IMR-90 (cell line): Measurements from ENCODE around the gene KDM6A. TPM values are rescaled to one million over a fixed set of nuclear protein-coding genes. Genes with fewer than 3 reads are reported as not detected.

ENCODE experiments used
- ATAC-seq: fragments of 200-7000 bp; cut with Tn5 transposase; 2 replicates; pipeline ENCODE4 v1.9.1; 2020; ENCODE audit warnings: low read depth, mild to moderate bottlenecking, moderate library complexity
- BruUV-seq: library from RNA; stranded (reverse); fragments of 400-500 nt; replicated peaks from 2 replicates; lab custom pipeline; 2021; lab: Mats Ljungman, UMichigan
- CTCF ChIA-PET: fragments of 300-600 bp; formaldehyde crosslinking; extraction: SDS; loops from one replicate; lab custom pipeline; 2021; ENCODE audit warnings: antibody characterized with exemption; lab: Yijun Ruan, JAX
- POLR2A ChIA-PET: fragments of 300-600 bp; sonication (Branson Sonifier 250); formaldehyde crosslinking; loops from one replicate; lab custom pipeline; 2022; ENCODE audit warnings: antibody characterized with exemption; ENCODE audit not compliant: unreplicated experiment; lab: Charles Lee
- DNase-seq: peaks from one replicate; pipeline ENCODE4 v3.0.0; 2013
- H2AFZ ChIP-seq: replicated peaks from 2 replicates; pipeline ENCODE3; 2013; ENCODE audit warnings: low read length, mild to moderate bottlenecking; ENCODE audit not compliant: poor library complexity
- H2AK5ac ChIP-seq: 2 replicates; pipeline ENCODE4 v1.6.1; 2013; ENCODE audit warnings: low read depth, low read length, inconsistent platforms
- H2AK9ac ChIP-seq: replicated peaks from 2 replicates; pipeline ENCODE3; 2013; ENCODE audit warnings: mild to moderate bottlenecking, low read depth, low read length, moderate library complexity; ENCODE audit not compliant: poor library complexity
- H2BK120ac ChIP-seq: 2 replicates; pipeline ENCODE4 v1.6.1; 2013; ENCODE audit warnings: low read depth, low read length, inconsistent platforms
- H2BK15ac ChIP-seq: 3 replicates; pipeline ENCODE4 v1.6.1; 2013; ENCODE audit warnings: low read depth, low read length, inconsistent platforms
- H2BK20ac ChIP-seq: 2 replicates; pipeline ENCODE4 v1.6.1; 2013; ENCODE audit warnings: low read depth, mild to moderate bottlenecking, inconsistent platforms, low read length, moderate library complexity
- H2BK5ac ChIP-seq: 2 replicates; pipeline ENCODE4 v1.6.1; 2013; ENCODE audit warnings: mild to moderate bottlenecking, low read depth, low read length, inconsistent platforms; ENCODE audit not compliant: poor library complexity, severe bottlenecking
- H3K14ac ChIP-seq: replicated peaks from 2 replicates; pipeline ENCODE4 v1.6.1; 2013; ENCODE audit warnings: low read depth, low read length, inconsistent platforms
- H3K18ac ChIP-seq: 2 replicates; pipeline ENCODE4 v1.6.1; 2013; ENCODE audit warnings: low read depth, low read length, control low read depth
- H3K23ac ChIP-seq: 2 replicates; pipeline ENCODE4 v1.6.1; 2013; ENCODE audit warnings: low read depth, low read length, inconsistent platforms
- H3K27ac ChIP-seq: 2 replicates; pipeline ENCODE4 v1.5.1; 2013; ENCODE audit warnings: mild to moderate bottlenecking, control low read depth, low read length; ENCODE audit not compliant: insufficient read depth
- H3K27me3 ChIP-seq: 2 replicates; pipeline ENCODE4 v1.6.1; 2013; ENCODE audit warnings: low read length; ENCODE audit not compliant: control insufficient read depth, insufficient read depth
- H3K36me3 ChIP-seq: 2 replicates; pipeline ENCODE4 v1.6.1; 2013; ENCODE audit warnings: low read length, mixed read lengths; ENCODE audit not compliant: control insufficient read depth, insufficient read depth
- H3K4ac ChIP-seq: 2 replicates; pipeline ENCODE4 v1.6.1; 2013; ENCODE audit warnings: low read depth, low read length, inconsistent platforms
- H3K4me1 ChIP-seq: 2 replicates; pipeline ENCODE4 v1.6.1; 2013; ENCODE audit warnings: low read length, mixed read lengths; ENCODE audit not compliant: control insufficient read depth, insufficient read depth
- H3K4me2 ChIP-seq: 2 replicates; pipeline ENCODE4 v1.6.1; 2013; ENCODE audit warnings: low read depth, mild to moderate bottlenecking, control low read depth, low read length, moderate library complexity
- H3K4me3 ChIP-seq: 2 replicates; pipeline ENCODE4 v1.5.1; 2013; ENCODE audit warnings: low read depth, mild to moderate bottlenecking, control low read depth, low read length, moderate library complexity; ENCODE audit not compliant: insufficient read depth
- H3K56ac ChIP-seq: 2 replicates; pipeline ENCODE4 v1.6.1; 2013; ENCODE audit warnings: low read length, inconsistent platforms; ENCODE audit not compliant: insufficient read depth; ENCODE audit errors: extremely low read depth
- H3K79me1 ChIP-seq, 2 experiments: 2 replicates each; pipeline ENCODE4 v1.6.1; 2013; ENCODE audit warnings: low read length in 2 of 2, inconsistent platforms in 1 of 2, low read depth in 1 of 2
- H3K9ac ChIP-seq: 2 replicates; pipeline ENCODE4 v1.6.1; 2013; ENCODE audit warnings: low read depth, low read length, control low read depth
- H3K9me1 ChIP-seq: 2 replicates; pipeline ENCODE4 v1.6.1; 2013; ENCODE audit warnings: low read length, inconsistent platforms; ENCODE audit not compliant: insufficient read depth
- H3K9me3 ChIP-seq: 2 replicates; pipeline ENCODE4 v1.6.1; 2013; ENCODE audit warnings: low read length; ENCODE audit not compliant: control insufficient read depth, insufficient read depth
- H4K20me1 ChIP-seq: 2 replicates; pipeline ENCODE4 v1.6.1; 2013; ENCODE audit warnings: low read length, inconsistent platforms; ENCODE audit not compliant: insufficient read depth
- H4K5ac ChIP-seq: 2 replicates; pipeline ENCODE4 v1.6.1; 2013; ENCODE audit warnings: mild to moderate bottlenecking, low read depth, low read length, control low read depth
- H4K8ac ChIP-seq, 2 experiments: 2 replicates each; pipeline ENCODE4 v1.6.1; 2013; ENCODE audit warnings: low read depth in 2 of 2, low read length in 2 of 2, control low read depth in 1 of 2, inconsistent platforms in 1 of 2
- H4K91ac ChIP-seq: 2 replicates; pipeline ENCODE4 v1.6.1; 2013; ENCODE audit warnings: low read depth, low read length, inconsistent platforms; ENCODE audit not compliant: insufficient read depth
- BHLHE40 ChIP-seq: fragments of 150-350 bp; IDR thresholded peaks from 2 replicates; pipeline ENCODE4 v1.6.1; 2016; ENCODE audit warnings: mild to moderate bottlenecking, low read depth, low read length
- CEBPB ChIP-seq: IDR thresholded peaks from 2 replicates; pipeline ENCODE4 v1.6.1; 2012; ENCODE audit warnings: low read depth, low read length, improper control_type of control experiment
- CHD1 ChIP-seq: IDR thresholded peaks from 2 replicates; pipeline ENCODE4 v1.6.1; 2012; ENCODE audit warnings: low read depth, low read length, improper control_type of control experiment
- MAZ ChIP-seq: IDR thresholded peaks from 2 replicates; pipeline ENCODE4 v1.6.1; 2012; ENCODE audit warnings: low read depth, mild to moderate bottlenecking, low read length, improper control_type of control experiment, moderate library complexity, borderline replicate concordance
- POLR2A ChIP-seq: IDR thresholded peaks from 2 replicates; pipeline ENCODE4 v1.6.1; 2012; ENCODE audit warnings: mild to moderate bottlenecking, low read depth, low read length
- RCOR1 ChIP-seq: IDR thresholded peaks from 2 replicates; pipeline ENCODE4 v1.6.1; 2012; ENCODE audit warnings: mild to moderate bottlenecking, low read length, improper control_type of control experiment; ENCODE audit not compliant: insufficient replicate concordance
- RFX5 ChIP-seq: IDR thresholded peaks from 2 replicates; pipeline ENCODE4 v1.8.0; 2012; ENCODE audit warnings: low read depth, mild to moderate bottlenecking, low read length, moderate library complexity
- SMC3 ChIP-seq: fragments of 150-350 bp; IDR thresholded peaks from 2 replicates; pipeline ENCODE4 v1.6.1; 2016; ENCODE audit warnings: low read depth, mild to moderate bottlenecking, antibody characterized with exemption, low read length, moderate library complexity
- WGBS, 2 experiments: methylation state at CpG; one replicate each; pipeline versions ENCODE4 v1.1.5 to v1.1.7; 2013; ENCODE audit warnings: missing lambda C conversion rate in 2 of 2; ENCODE audit not compliant: insufficient read length in 1 of 2; ENCODE audit errors: extremely low coverage in 2 of 2; 5-methylcytosine and 5-hydroxymethylcytosine counted together
- dilution Hi-C: fragments of 300-500 bp; cut with HindIII; formaldehyde crosslinking; loops from one replicate; pipeline ENCODE4 v1.14.3; 2018; ENCODE audit warnings: low sequenced_read_pairs; ENCODE audit not compliant: unreplicated experiment
- in situ Hi-C: fragments of 300-500 bp; cut with MboI; formaldehyde crosslinking; loops from 3 replicates; pipeline ENCODE4 v1.14.3; 2019; ENCODE audit warnings: low sequenced_read_pairs, inconsistent platforms, mixed read lengths
- intact Hi-C: fragments of 100-400 bp; cut with micrococcal nuclease; formaldehyde crosslinking; loops from 2 replicates; pipeline ENCODE4 v1.10.0; 2022
- polyA plus RNA-seq, 3 experiments: library from polyadenylated mRNA; depleted of rRNA; stranded (reverse); fragments of >200 nt; gene quantifications; 2 replicates each; pipeline ENCODE4 v1.2.3, GENCODE V29; 2012; ENCODE audit warnings: low replicate concordance in 1 of 3
- total RNA-seq: library from RNA; depleted of rRNA; stranded (reverse); fragments of >200 nt; gene quantifications from 2 replicates; pipeline ENCODE4 v1.2.3, GENCODE V29; 2012
- TF ChIP-seq, protein P1 (sequence below): conservative IDR thresholded peaks from 2 replicates; pipeline ENCODE4 v1.5.1; 2012; ENCODE audit warnings: mild to moderate bottlenecking, low read depth, low read length, improper control_type of control experiment
- TF ChIP-seq, protein P2 (sequence below): fragments of 150-350 bp; IDR thresholded peaks from 2 replicates; pipeline ENCODE4 v1.6.1; 2017; ENCODE audit warnings: mild to moderate bottlenecking, antibody characterized with exemption, low read length, low read depth
- TF ChIP-seq, protein P3 (sequence below): fragments of 150-350 bp; IDR thresholded peaks from 2 replicates; pipeline ENCODE4 v1.6.1; 2016; ENCODE audit warnings: low read depth, mild to moderate bottlenecking, low read length, moderate library complexity, borderline replicate concordance

KDM6A gene
- total and polyA plus RNA-seq, 2 of the 4 experiments (the other 2 are of a cell fraction) = 11.7 to 24.9 TPM

DNA sequence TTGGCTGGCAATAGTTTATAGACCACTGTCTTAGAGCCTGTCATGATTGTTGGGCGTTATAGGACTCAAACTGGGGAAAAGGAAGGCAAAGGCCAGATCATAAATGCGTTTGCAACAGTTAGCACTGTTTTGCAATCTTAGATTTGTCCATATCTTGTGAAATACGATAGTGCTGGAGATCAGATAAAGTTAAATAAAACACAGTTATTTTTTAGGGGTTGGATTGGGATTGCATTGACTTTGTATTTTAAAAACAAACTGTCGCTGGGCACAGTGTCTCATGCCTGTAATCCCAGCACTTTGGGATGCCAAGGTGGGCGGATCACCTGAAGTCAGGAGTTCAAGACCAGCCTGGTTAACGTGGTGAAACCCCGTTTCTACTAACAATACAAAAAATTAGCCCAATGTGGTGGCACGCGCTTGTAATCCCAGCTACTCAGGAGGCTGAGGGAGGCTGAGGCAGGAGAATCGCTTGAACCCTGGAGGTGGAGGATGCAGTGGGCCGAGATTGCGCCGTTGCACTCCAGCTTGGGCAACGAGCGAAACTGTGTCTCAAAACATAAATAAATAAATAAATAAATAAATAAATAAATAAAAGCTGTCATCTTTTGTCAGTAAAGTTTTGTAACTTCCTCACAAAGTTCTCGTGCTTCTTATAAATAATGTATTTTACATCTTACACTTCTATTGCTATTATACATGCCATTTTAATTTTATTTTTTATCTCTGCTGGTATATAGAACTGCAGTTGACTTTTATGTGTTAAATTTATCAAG lies 117.2 kb downstream of the KDM6A start:
- Histone ChIP-seq H2BK5ac (no peak overlapping the region), H4K20me1 (no peaks in the 10 kb centered on the region), H3K9me1 (no peaks in the 10 kb centered on the region), H2BK15ac (no peak overlapping the region), H2AFZ (no peak overlapping the region), H3K4me2 (no peak overlapping the region), H2BK120ac (no peak overlapping the region), H4K8ac (no peak overlapping the region), H3K56ac (no peak overlapping the region), H3K27me3 (no peaks in the 10 kb centered on the region), H2BK20ac (no peak overlapping the region), H3K4me3 (no peak overlapping the region), H3K18ac (no peak overlapping the region), H3K9ac (no peak overlapping the region), H2AK5ac (no peak overlapping the region), H2AK9ac (no peak overlapping the region), H3K79me1 (peaks cover 6% of the 10 kb centered on the region in 2 experiments; a peak in 3 of 4 replicates), H3K4ac (no peak overlapping the region), H4K5ac (no peak overlapping the region), H3K23ac (no peak overlapping the region), H3K14ac (no peak overlapping the region), H4K91ac (no peak overlapping the region), H3K9me3 (no peaks in the 10 kb centered on the region; the same call in 1 of the 2 replicates), H3K36me3 (peaks cover 2% of the 10 kb centered on the region; the same call in 1 of the 2 replicates), H3K27ac (no peak overlapping the region), H3K4me1 (no peaks in the 10 kb centered on the region)
- TF ChIP-seq CEBPB (no peak), SMC3 (no peak), RCOR1 (no peak), RFX5 (no peak), BHLHE40 (no peak), POLR2A (no peak), CHD1 (no peak), MAZ (no peak)
- TF ChIP-seq, protein P1, sequence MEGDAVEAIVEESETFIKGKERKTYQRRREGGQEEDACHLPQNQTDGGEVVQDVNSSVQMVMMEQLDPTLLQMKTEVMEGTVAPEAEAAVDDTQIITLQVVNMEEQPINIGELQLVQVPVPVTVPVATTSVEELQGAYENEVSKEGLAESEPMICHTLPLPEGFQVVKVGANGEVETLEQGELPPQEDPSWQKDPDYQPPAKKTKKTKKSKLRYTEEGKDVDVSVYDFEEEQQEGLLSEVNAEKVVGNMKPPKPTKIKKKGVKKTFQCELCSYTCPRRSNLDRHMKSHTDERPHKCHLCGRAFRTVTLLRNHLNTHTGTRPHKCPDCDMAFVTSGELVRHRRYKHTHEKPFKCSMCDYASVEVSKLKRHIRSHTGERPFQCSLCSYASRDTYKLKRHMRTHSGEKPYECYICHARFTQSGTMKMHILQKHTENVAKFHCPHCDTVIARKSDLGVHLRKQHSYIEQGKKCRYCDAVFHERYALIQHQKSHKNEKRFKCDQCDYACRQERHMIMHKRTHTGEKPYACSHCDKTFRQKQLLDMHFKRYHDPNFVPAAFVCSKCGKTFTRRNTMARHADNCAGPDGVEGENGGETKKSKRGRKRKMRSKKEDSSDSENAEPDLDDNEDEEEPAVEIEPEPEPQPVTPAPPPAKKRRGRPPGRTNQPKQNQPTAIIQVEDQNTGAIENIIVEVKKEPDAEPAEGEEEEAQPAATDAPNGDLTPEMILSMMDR = no peak
- TF ChIP-seq, protein P2, sequence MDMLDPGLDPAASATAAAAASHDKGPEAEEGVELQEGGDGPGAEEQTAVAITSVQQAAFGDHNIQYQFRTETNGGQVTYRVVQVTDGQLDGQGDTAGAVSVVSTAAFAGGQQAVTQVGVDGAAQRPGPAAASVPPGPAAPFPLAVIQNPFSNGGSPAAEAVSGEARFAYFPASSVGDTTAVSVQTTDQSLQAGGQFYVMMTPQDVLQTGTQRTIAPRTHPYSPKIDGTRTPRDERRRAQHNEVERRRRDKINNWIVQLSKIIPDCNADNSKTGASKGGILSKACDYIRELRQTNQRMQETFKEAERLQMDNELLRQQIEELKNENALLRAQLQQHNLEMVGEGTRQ = no peak
- TF ChIP-seq, protein P3, sequence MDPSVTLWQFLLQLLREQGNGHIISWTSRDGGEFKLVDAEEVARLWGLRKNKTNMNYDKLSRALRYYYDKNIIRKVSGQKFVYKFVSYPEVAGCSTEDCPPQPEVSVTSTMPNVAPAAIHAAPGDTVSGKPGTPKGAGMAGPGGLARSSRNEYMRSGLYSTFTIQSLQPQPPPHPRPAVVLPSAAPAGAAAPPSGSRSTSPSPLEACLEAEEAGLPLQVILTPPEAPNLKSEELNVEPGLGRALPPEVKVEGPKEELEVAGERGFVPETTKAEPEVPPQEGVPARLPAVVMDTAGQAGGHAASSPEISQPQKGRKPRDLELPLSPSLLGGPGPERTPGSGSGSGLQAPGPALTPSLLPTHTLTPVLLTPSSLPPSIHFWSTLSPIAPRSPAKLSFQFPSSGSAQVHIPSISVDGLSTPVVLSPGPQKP = no peak
- dilution Hi-C loops = no loop called here
- BruUV-seq = no TSS peak
- intact Hi-C loops = no loop called here
- ATAC-seq = no peak
- in situ Hi-C loops = no loop called here
- ChIA-PET POLR2A (no interaction called here), CTCF (no interaction called here)
- DNase-seq = no peak
- 90% methylated on average over 2 of the region's 16 CpGs; no CpG with 5 or more reads in 1 of the 2 experiments for WGBS, 2 experiments
